Upper lobe of left lung (tissue), 6 donors: ENCODE measurements around the gene UBR2. TPM values are rescaled to one million over a fixed set of nuclear protein-coding genes. Genes with fewer than 3 reads are reported as not detected.

Experiments used
- ATAC-seq, 2 donors: fragments of 200-7000 bp; cut with Tn5 transposase; one replicate each; pipeline ENCODE4 v1.9.1; 2022; ENCODE audit warnings: mild to moderate bottlenecking in 2 of 2, moderate library complexity in 2 of 2; ENCODE audit not compliant: low FRiP score in 2 of 2
- DNase-seq, 2 donors: peaks; one replicate each; pipeline ENCODE4 v3.0.0-alpha.2; 2019 to 2020
- H3K27ac ChIP-seq, 4 donors: fragments of 200-600 bp; sonication (generic); one replicate each; pipeline ENCODE4 v1.5.1; 2016 to 2019
- H3K27me3 ChIP-seq, 4 donors: fragments of 200-600 bp; sonication (generic); one replicate each; pipeline ENCODE4 v1.5.1; 2017 to 2019
- H3K36me3 ChIP-seq, 4 donors: fragments of 200-600 bp; sonication (generic); one replicate each; pipeline ENCODE4 v1.5.1; 2016 to 2019
- H3K4me1 ChIP-seq, 4 donors: fragments of 200-600 bp; sonication (generic); one replicate each; pipeline ENCODE4 v1.5.1; 2018 to 2019
- H3K4me3 ChIP-seq, 4 donors: fragments of 200-600 bp; sonication (generic); one replicate each; pipeline ENCODE4 v1.5.1; 2017 to 2019; ENCODE audit warnings: mild to moderate bottlenecking in 2 of 4, moderate library complexity in 1 of 4
- H3K9me3 ChIP-seq, 4 donors: fragments of 200-600 bp; sonication (generic); one replicate each; pipeline ENCODE4 v1.5.1; 2018 to 2019
- EP300 ChIP-seq, 4 donors: sonication (generic); formaldehyde crosslinking; IDR thresholded peaks; one replicate each; pipeline ENCODE4 v1.5.1; 2017; ENCODE audit warnings: antibody characterized with exemption in 4 of 4, control low read depth in 2 of 4
- POLR2A ChIP-seq, 4 donors: fragments of 450-650 bp; IDR thresholded peaks; one replicate each; pipeline ENCODE4 v1.5.1; 2016 to 2017; ENCODE audit warnings: antibody characterized with exemption in 4 of 4, mild to moderate bottlenecking in 2 of 4
- POLR2AphosphoS5 ChIP-seq, 2 donors: sonication (generic); formaldehyde crosslinking; IDR thresholded peaks; one replicate each; pipeline ENCODE4 v1.5.1; 2017; ENCODE audit warnings: antibody characterized with exemption in 2 of 2
- WGBS, 2 donors: methylation state at CpG; one replicate each; pipeline ENCODE4 v1.1.5; 2017 to 2018; 5-methylcytosine and 5-hydroxymethylcytosine counted together
- total RNA-seq, 6 donors: library from RNA; depleted of rRNA in 4 of 6; stranded (reverse); fragments of >200 nt in 4 of 6; gene quantifications; one replicate each; pipeline versions ENCODE4 v1.1.0 to v1.2.1, GENCODE V29; 2016 to 2021
- TF ChIP-seq, protein P1 (sequence below), 6 experiments: fragments of 450-650 bp in 4 of 6; fragments of 200-600 bp in 2 of 6; sonication (generic) in 2 of 6; IDR thresholded peaks; one replicate each; pipeline ENCODE4 v1.5.1; 2016 to 2019; ENCODE audit warnings: antibody characterized with exemption in 6 of 6
- donor health status: DM: no; HTN: no; CAD: no; lungs with moderate emphysema.
- donor health status: DM: no; HTN: yes; CAD: no; lungs with severe emphysema.

Gene UBR2
- total RNA-seq, 6 donors from 2014 or later = 20.3 to 44.3 (median 32.8) TPM

DNA sequence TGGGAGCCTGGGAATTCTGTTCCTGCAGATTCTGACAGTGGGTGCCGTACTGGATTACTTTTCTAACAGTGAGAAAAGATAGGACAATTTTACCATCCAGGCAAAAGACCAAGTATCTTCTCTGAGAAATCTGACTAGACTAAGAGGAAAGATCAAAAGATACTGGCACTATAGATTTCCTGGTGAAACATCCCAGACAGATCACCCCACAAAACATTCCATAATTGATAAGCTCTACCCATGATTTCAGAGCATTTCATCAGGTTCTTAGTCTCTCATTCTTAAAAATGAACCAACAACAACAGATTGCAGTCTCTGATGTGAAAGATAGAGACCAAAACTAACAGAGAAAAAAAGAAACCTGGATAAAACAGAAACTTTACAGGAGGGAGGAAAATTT is 13.6 kb upstream of the UBR2 start:
- ATAC-seq = no peak
- H3K27me3 ChIP-seq = no peaks in the 10 kb centered on the region

GRCh38 chr6:42551217-42551616 is 12.6 kb upstream of the UBR2 start:
- no peaks in the 10 kb centered on the region for H3K27me3 ChIP-seq

More for the DNA sequence above, 13.6 kb upstream of the UBR2 start:
- DNase-seq = no peak
- Histone ChIP-seq H3K27ac (no peak overlapping the region), H3K9me3 (no peaks in the 10 kb centered on the region), H3K4me1 (peaks cover 2 to 20% (median 7%) of the 10 kb centered on the region in 4 donors), H3K4me3 (no peak overlapping the region), H3K36me3 (no peaks in the 10 kb centered on the region)
- TF ChIP-seq, protein P1, sequence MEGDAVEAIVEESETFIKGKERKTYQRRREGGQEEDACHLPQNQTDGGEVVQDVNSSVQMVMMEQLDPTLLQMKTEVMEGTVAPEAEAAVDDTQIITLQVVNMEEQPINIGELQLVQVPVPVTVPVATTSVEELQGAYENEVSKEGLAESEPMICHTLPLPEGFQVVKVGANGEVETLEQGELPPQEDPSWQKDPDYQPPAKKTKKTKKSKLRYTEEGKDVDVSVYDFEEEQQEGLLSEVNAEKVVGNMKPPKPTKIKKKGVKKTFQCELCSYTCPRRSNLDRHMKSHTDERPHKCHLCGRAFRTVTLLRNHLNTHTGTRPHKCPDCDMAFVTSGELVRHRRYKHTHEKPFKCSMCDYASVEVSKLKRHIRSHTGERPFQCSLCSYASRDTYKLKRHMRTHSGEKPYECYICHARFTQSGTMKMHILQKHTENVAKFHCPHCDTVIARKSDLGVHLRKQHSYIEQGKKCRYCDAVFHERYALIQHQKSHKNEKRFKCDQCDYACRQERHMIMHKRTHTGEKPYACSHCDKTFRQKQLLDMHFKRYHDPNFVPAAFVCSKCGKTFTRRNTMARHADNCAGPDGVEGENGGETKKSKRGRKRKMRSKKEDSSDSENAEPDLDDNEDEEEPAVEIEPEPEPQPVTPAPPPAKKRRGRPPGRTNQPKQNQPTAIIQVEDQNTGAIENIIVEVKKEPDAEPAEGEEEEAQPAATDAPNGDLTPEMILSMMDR (IDR thresholded peaks at IDR 0.05) = no peak
- TF ChIP-seq POLR2AphosphoS5 (IDR thresholded peaks at IDR 0.05) (no peak), EP300 (IDR thresholded peaks at IDR 0.05) (no peak), POLR2A (IDR thresholded peaks at IDR 0.05) (no peak)
- 83 to 96% methylated on average over 1 of the region's 1 CpG for WGBS, 2 donors

GRCh38 chr6:42552380-42552779 is 11.4 kb upstream of the UBR2 start:
- no peaks in the 10 kb centered on the region for H3K27me3 ChIP-seq
- no peak for ATAC-seq
- WGBS, 2 donors = 72 to 97% methylated on average over 5 of the region's 5 CpGs
- DNase-seq = no peak
- no peak overlapping the region for H3K4me3 ChIP-seq
- H3K4me1 ChIP-seq = peaks cover 0 to 14% (median 6%) of the 10 kb centered on the region in 4 donors
- H3K9me3 ChIP-seq = no peaks in the 10 kb centered on the region
- H3K36me3 ChIP-seq = no peaks in the 10 kb centered on the region
- TF ChIP-seq, protein P1 (IDR thresholded peaks at IDR 0.05) = no peak
- TF ChIP-seq POLR2A (IDR thresholded peaks at IDR 0.05) = no peak
- no peak for TF ChIP-seq EP300 (IDR thresholded peaks at IDR 0.05)
- TF ChIP-seq POLR2AphosphoS5 (IDR thresholded peaks at IDR 0.05) = no peak
- H3K27ac ChIP-seq = no peak overlapping the region

More at GRCh38 chr6:42551217-42551616, 12.6 kb upstream of the UBR2 start:
- H3K9me3 ChIP-seq = no peaks in the 10 kb centered on the region
- peaks cover 2 to 20% (median 7%) of the 10 kb centered on the region in 4 donors for H3K4me1 ChIP-seq
- H3K4me3 ChIP-seq = no peak overlapping the region
- TF ChIP-seq POLR2A (IDR thresholded peaks at IDR 0.05) (no peak), POLR2AphosphoS5 (IDR thresholded peaks at IDR 0.05) (no peak), EP300 (IDR thresholded peaks at IDR 0.05) (no peak)
- TF ChIP-seq, protein P1 (IDR thresholded peaks at IDR 0.05) = no peak
- ATAC-seq = no peak
- H3K27ac ChIP-seq = no peak overlapping the region
- 83 to 88% methylated on average over 1 of the region's 1 CpG for WGBS, 2 donors
- no peak for DNase-seq
- no peaks in the 10 kb centered on the region for H3K36me3 ChIP-seq

GRCh38 chr6:42555477-42556457 is 8.1 kb upstream of the UBR2 start:
- TF ChIP-seq POLR2AphosphoS5 (IDR thresholded peaks at IDR 0.05) = no peak
- TF ChIP-seq, protein P1 (IDR thresholded peaks at IDR 0.05) = no peak
- no peak for TF ChIP-seq POLR2A (IDR thresholded peaks at IDR 0.05)
- TF ChIP-seq EP300 (IDR thresholded peaks at IDR 0.05) = no peak
- no peak overlapping the region for H3K27ac ChIP-seq
- H3K4me3 ChIP-seq = no peak overlapping the region
- H3K36me3 ChIP-seq = no peaks in the 10 kb centered on the region
- ATAC-seq (no peak), DNase-seq (no peak)
- H3K9me3 ChIP-seq = no peaks in the 10 kb centered on the region
- no peaks in the 10 kb centered on the region for H3K27me3 ChIP-seq
- 95% methylated on average over 3 to 4 of the region's 4 CpGs for WGBS, 2 donors
- peaks cover 0 to 4% (median 0%) of the 10 kb centered on the region in 4 donors for H3K4me1 ChIP-seq
